Left ventricle myocardium superior (tissue), 1 donor: ENCODE measurements around the gene ELANE. TPM values are rescaled to one million over a fixed set of nuclear protein-coding genes. Genes with fewer than 3 reads are reported as not detected.
A peak's percentile ranks its signal among the peaks of the same experiment; 100 is the strongest.
"Not testable (repeated sequence)": the region's sequence is repeated elsewhere in the genome, so short reads cannot be mapped to it uniquely, and the experiment has no call there.

Experiments used
- ATAC-seq: fragments of 200-7000 bp; cut with Tn5 transposase; one replicate; pipeline ENCODE4 v1.9.1; 2020; ENCODE audit warnings: mild to moderate bottlenecking, moderate library complexity
- DNase-seq: peaks from one replicate; pipeline ENCODE4 v3.0.0-alpha.2; 2020
- intact Hi-C: fragments of 100-400 bp; cut with micrococcal nuclease; formaldehyde crosslinking; loops from one replicate; pipeline ENCODE4 v1.11.0; 2022
- total RNA-seq: library from RNA; stranded (reverse); fragmentation: NEBNext Ultra II Directional; extraction: Animal tissue kit (Norgen Biotek cat#: 25700); gene quantifications from one replicate; pipeline ENCODE4 v1.2.1, GENCODE V29; 2021
- donor health status: DM: no; HTN: yes; CAD: no; lungs with severe emphysema.

Gene ELANE
- total RNA-seq, 1 donor from 2014 or later: 1.5 TPM

DNA sequence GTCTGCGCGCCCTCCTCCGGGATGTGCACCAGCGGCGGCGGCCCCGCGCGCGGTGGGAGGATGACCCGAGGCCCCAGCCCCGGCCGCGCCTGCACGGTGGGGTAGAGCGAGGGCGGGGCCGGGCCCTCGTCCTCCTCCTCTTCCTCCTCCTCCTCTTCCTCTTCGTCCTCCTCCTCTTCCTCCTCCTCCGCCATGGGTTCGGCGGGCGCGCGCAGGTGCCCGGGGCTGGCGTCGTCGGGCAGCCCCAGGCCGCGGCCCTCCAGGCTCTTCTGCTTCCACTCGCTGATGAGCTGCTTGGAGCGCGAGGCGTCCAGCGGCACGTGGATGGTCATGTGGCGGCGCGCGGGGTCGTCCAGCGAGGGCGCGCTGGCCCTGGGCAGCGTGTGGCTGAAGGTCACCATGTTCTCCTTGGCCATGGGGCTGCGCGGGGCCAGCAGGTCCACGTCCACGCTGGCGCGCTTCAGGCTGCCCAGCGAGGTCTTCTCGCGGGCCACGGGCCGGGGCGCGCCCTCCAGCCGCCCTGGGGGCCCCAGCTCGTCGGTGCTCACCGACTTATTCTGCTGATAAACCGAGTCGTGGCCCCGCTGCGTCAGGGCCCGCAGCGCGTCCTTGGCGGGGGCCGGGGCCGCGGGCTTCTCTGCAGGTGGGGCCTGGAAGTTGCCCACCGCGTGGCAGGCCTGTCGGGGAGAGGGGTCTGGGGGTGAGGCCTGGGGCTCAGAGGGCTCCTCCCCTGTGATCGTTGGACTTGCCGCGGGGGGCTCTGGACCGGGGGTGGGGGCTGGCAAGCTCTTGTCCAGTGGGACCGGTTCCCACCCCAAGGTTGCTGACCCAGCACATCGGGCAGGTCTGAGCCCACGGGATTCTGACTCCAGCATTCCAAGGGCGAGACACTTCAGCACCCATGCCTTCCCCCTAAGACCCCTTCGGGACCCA, 38.6 kb upstream of the ELANE start:
- intact Hi-C loops: no loop called here
- DNase-seq (no peak), ATAC-seq (peak; percentile 5)

DNA sequence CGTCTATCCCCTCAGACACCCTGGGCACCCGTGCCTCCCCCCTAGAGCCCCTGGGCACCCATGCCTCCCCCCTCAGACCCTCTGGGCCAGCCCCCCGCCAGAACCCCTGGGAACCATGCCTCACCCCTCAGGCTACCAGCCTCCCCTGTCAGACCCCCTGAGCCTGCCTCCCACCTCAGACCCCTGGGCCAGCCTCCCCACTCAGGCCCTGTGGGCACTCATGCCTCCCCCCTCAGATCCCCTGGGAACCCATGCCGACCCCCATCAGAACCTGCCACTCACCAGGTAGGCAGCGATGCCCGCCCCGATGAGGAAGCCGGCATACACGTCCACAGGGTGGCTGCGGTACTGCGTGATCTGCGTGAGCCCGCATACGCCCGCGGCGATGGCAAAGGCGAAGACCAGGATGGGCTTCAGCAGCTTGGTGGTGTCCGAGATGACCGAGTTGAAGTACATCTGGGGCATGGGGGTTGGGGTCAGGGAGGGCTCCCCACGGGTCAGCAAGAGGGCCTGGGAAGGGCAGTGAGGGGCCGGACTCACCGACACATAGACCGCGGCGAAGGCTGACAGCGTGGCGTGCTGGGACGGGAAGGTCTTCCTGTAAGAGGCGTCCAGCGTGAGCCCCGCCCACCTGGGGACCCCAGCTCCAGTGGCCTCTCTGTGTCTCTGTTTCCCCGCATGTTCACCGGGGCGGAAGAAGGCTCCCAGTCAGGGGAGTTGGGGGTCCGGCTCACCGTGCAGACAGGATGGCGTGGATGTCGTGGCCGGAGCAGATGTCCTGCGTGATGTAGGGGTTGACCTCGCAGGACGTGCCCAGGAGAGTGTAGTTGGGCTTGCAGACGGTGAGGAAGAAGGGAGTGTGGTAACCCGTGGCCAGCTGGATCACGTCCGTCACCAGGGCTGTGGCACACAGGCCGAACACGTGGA, 37.7 kb upstream of the ELANE start:
- peak; percentile 7 for ATAC-seq
- intact Hi-C loops: no loop called here
- DNase-seq: no peak

DNA sequence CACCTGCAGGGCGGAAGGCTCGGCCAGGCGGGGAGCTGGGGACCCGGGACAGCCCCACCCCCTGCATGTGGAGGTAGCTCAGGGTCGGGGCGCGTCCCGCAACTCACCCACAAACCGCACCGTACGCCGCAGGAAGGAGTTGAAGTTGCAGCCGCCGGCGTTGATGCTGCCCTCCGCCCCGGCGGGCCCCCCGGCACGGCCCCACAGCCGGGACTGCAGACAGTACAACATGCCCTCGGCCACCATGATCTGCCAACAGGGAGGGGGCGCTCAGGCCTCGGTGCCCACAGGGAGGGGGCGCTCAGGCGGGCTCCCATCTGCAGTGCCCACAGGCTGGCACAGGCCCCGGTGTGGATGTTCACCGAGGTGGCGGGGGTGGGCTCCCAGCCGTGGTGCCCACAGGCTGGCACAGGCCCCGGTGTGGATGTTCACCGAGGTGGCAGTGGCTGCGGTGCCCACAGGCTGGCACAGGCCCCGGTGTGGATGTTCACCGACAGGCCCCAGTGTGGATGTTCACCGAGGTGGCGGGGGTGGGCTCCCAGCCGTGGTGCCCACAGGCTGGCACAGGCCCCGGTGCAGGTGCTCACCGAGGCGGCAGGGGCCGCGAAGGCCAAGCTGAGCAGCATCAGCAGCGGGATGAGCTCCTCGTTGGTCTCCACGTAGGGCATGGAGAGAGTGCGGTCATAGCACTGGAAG, 36.9 kb upstream of the ELANE start:
- no peak for ATAC-seq
- no peak for DNase-seq
- intact Hi-C loops: no loop called here

DNA sequence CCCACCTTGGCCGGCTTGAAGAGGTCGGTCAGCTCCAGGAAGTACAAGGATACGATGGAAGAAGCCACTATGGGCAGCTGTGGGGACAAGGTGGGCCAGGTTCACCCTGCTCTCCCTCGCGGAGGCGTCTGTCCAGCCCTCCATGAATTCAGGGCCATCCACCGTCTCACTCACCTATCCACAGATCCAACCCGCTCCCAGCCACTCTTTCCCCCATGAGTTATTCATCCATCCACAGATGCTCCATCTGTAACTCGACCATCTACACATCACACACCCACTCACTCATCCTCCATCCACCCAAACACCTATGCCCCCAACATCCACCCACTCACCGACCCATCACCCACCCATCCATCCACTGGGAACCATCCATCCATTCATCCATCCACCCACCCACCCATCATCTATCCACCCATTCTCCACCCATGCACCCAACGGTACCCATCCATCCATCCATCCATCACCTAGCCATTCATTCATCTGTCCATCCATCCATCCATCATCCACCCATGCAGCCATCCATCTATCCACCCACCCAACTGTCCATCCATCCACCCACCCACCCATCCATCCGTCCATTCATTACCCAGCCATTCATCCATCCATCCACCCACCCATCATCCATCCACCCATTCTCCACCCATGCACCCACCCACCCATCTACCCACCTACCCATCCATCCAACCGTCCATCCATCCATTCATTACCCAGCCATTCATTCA, 36.2 kb upstream of the ELANE start:
- intact Hi-C loops: no loop called here
- ATAC-seq: no peak
- no peak for DNase-seq

DNA sequence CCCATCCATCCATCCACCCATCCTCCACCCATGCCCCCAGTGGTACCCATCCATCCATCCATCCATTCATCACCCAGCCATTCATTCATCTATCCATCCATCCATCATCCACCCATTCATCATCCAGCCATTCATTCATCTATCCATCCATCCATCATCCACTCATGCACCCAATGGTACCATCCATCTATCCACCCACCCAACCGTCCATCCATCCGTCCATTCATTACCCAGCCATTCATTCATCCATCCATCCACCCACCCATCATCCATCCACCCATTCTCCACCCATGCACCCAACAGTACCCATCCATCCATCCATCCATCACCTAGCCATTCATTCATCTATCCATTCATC, 35.6 kb upstream of the ELANE start:
- ATAC-seq (no peak), DNase-seq (no peak)
- intact Hi-C loops: no loop called here

DNA sequence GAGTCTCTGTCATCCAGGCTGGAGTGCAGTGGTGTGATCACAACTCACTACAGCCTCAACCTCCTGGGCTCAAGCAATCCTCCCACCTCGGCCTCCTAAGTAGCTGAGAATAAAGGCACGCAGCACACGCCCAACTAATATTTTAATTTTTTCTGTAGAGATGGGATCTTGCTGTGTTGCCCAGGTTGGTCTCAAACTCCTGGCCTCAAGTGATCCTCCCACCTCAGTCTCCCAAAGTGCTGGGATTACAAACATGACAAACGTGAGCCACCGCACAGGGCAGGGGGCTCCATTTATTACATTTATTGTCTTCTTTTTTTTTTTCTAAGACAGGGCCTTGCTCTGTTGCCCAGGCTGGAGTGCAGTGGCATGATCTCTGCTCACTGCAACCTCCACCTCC, 31.9 kb upstream of the ELANE start:
- ATAC-seq, intact Hi-C loops, DNase-seq: not testable (repeated sequence)

DNA sequence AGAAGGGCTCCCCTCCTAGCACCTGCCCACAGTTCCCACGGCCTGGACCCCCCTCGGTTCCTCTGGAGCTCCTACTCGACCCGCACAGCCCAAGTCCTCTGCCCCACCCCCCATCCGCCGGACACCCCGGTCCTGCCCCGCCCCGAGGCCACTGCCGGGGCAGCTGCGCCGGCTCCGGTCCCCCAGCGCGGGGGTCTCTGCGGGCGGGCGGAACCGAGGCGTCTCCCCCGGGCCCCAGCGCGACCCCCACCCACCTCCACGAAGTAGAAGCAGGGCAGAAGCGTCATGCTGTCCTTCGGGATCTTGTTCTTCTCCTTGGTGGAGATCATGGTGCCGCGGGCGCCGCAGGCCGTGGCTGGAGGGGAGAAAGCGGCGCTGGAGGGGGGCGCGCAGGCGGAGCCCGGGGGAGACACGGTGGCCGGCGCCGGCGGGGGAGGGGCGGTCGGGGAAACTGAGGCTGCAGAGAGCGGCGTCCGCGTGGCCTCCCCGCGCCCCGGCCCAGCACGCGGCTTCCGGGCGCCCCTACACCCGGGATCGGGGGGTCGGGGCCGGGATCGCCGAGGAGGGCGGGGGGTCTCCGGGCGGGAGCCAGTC, 30.8 kb upstream of the ELANE start:
- no peak for ATAC-seq
- intact Hi-C loops: no loop called here
- DNase-seq: no peak

DNA sequence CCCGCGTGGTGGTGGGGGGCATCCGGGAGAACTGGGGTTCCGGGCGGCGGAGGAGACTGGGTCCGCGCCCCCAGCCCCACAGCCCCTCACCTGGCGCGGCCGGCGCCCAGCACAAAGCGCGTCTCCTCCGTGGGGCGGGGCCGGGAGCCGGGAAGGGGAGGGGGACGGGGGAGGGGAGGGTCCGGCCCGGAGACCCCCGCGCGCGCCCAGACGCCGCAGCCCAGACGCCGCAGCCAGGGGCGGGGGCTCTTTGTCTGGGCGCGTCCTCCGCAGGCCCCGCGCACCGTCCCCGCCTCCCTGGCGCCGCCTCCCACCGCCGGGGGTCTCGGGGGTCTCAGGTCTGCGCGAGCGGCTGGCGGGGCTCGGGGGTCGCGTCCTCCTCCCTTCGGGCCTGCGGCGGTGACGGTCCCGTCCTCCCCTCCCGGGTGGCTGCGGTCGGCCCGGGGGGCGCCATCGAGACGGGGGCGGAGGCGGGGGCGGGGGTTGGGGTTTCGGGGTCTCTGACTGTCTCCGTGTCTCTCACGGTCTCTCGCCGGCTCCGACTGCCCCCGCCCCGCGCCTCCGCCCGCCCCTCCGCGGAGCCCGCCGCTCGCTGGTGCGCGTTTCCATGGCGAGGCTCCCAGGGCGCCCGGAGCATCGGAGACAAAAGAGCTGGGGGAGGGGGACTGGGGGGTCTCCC, 30.1 kb upstream of the ELANE start, which contains the start of gene PLPPR3:
PLPPR3 (minus strand) TSS at position 131 of the 679 bp plus-strand sequence. CDS start 396 bp downstream, outside the sequence.
- ATAC-seq: no peak
- no peak for DNase-seq

DNA sequence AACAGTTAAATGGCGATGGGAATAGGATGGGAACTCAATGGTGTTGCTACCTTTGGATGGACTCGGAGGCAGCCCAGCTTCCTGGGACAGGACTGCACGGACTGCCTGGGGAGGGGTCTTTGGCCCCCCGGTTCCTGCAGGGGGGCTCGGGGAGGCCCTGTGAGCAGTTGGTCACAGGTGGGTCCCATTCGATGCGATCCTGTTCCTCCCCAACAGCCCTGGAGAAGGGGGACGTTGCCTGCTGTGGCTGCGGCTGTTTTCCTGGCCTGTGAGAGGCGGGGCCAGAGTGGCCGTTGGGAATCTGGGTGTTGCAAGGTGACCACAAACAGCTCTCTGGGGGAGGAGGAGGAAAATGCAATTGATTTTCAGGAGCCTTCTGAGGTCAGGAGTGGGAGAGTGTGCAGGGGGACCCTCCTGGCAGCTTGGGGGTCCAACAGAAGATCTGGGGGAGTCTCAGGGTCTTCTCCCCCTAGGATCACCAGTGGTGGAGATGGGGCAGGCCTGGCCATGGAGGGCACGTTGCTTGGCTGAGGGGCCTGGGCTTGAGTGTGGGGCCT, 28.5 kb upstream of the ELANE start:
- DNase-seq: no peak
- no peak for ATAC-seq
- intact Hi-C loops: no loop called here

More for the DNA sequence above, 30.1 kb upstream of the ELANE start, which contains the start of gene PLPPR3:
- intact Hi-C loops: no loop called here

DNA sequence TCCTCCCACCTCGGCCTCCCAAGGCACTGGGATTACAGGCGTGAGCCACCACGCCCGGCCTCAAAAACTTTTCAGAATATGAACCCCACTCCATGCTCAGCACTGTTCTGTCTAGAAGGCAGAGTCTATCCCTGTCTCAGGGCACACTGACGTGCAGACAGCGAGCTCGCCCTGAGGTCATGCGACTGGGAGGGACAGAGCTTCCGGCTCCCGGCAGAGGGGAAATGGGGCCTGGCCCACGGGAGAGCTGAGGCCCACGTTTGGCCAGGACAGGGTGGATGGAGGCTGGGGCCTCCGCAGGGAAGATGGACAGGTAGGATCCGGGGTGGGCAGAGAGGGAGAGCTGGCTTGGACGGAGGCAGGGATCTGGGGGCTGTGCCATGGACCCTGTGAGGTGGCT, 27.2 kb upstream of the ELANE start:
- no peak for DNase-seq
- intact Hi-C loops: no loop called here
- no peak for ATAC-seq

DNA sequence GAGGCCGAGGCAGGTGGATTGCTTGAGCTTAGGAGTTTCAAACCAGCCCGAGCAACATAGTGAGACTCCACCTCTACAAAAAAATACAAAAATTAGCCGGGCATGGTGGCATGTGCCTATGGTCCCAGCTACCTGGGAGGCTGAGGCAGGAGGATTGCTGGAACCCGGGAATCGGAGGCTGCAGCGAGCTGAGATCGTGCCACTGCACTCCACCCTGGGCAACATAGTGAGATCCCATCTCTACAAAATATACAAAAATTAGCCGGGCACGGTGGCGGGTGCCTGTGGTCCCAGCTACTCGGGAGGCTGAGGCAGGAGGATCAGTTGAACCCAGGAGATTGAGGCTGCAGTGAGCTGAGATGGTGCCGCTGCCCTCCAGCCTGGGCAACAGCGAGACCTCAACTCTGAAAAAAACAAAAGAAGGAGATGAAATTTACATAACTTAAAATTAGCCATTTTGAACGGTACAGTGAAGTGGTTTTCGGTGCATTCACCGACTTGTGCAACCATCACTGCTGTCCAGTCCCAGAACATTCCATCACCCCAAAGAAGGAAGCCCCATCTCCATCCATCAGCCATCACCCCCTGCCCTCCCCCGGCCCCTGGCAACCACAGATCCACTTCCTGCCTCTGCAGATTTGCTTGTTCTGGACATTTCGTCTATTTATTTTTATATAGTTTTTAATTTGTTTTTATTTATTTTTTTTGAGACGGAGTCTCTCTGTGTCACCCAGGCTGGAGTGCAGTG, 26.0 kb upstream of the ELANE start:
- intact Hi-C loops: no loop called here
- ATAC-seq: no peak
- no peak for DNase-seq

DNA sequence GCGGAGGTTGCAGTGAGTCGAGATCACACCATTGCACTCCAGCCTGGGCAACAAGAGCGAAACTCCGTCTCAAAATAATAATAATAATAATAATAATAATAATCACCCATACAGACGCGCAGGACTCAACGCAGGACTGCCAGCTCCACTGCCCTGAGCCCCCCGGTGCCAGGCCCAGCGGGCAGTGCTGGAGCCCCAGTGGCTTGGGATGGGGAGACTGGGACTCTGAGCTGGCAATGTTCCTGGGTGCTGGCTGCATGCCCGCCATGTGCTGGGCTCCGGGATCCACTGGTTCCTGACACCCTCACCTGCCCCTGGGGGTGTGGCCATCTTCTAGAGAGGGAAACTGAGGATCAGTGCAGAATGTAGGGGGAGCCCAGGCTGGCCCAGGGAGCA, 24.8 kb upstream of the ELANE start:
- ATAC-seq (no peak), DNase-seq (no peak)
- intact Hi-C loops: no loop called here

DNA sequence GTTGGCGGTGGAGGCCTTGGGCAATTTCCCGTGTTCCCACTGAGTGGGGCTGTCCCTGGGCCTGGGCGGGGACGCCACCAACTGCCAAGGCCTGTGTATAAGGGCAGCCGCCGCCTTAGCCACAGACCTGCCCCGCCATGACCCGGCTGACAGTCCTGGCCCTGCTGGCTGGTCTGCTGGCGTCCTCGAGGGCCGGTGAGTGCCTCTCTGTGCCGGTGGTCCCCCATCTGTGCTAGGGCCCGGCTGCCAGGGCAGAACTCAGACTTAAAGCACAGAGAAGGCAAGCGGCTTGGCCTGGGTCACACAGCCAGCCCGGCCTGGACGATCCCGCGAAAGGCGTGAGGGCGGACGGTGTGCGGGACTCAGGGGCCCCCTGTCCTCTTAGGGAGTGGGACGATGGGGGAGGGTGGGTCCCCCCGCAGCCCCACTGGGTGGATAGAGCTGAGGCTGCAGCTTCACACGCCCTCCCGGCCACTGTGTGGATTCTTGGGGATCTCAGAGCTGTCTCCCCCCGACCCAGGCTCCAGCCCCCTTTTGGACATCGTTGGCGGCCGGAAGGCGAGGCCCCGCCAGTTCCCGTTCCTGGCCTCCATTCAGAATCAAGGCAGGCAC, 24.3 kb upstream of the ELANE start, which contains the start of gene AZU1:
AZU1 (plus strand) TSS at position 128 of the 612 bp plus-strand sequence; CDS start at position 138, 10 bp downstream.
- no peak for DNase-seq
- intact Hi-C loops: no loop called here
- ATAC-seq: peak; percentile 38

DNA sequence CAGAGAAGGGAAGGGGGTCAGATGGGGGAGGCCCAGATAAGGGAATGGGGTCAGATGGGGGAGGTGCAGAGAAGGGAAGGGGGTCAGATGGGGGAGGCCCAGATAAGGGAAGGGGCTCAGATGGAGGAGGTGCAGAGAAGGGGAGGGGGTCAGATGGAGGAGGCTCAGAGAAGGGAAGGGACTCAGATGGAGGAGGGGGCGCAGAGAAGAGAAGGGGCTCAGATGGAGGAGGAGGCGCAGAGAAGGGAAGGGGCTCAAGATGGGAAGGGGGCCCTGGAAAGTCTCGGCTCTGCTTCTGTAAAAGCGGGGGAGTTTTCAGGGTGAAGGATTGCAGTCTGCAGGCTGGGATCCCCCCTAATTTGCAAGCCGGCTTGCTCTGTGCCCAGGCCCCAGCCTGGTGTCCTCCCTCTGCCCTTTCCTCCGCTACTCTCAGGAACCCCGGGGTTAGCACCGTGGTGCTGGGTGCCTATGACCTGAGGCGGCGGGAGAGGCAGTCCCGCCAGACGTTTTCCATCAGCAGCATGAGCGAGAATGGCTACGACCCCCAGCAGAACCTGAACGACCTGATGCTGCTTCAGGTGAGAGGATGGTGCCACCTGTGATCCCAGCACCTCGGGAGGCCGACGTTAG, 22.9 kb upstream of the ELANE start:
- DNase-seq (no peak), ATAC-seq (no peak)
- intact Hi-C loops: no loop called here

DNA sequence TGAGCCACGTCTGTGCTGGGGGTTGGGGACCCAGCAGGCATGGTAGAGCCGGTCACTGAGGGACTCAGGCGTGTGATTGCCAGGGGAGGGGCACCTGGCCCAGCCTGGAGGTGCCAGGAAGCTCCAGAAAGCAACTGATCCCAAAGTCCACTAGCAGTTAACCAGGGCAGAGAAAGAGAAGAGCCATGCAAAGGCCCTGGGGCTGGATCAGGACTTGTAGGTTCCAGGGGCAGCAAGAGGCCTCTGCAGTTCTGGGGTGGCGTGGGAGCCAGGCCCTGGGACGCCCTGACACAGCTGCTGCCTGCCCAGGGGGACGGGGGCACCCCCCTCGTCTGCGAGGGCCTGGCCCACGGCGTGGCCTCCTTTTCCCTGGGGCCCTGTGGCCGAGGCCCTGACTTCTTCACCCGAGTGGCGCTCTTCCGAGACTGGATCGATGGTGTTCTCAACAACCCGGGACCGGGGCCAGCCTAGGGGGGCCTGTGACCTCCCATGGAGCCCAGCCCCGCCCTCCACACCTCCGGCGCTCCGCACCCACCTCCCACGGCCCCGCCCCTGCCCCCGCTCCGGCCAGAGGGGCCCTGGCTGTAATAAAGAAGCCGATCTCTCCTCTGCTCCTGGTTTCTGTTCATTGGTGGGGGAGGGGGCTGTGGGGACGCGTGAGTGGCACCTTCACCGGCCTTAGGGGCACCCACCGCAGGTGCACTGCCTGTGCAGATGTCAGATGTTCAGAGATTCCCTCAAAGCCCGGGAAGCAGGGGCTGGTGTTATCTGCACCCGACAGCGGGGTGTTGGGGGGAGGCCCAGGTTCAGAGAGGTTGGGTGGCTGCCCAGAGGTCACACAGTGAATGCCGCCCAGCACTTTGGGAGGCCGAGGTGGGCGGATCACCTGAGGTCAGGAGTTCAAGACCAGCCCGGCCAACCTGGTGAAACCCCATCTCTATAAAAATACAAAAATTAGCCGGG, 20.4 kb upstream of the ELANE start:
- intact Hi-C loops: no loop called here
- no peak for ATAC-seq
- DNase-seq: no peak
